AG04450 (cell line): ENCODE data around the gene ESR2. TPM values are rescaled to one million over a fixed set of nuclear protein-coding genes. Genes with fewer than 3 reads are reported as not detected.

ENCODE experiments used
- CTCF ChIA-PET: fragments of 300-600, 350-600 bp; formaldehyde crosslinking; extraction: SDS; loops from one replicate; lab custom pipeline; 2022; ENCODE audit warnings: antibody characterized with exemption, inconsistent platforms; lab: Charles Lee
- POLR2A ChIA-PET: fragments of 350-600 bp; formaldehyde crosslinking; extraction: SDS; loops from one replicate; lab custom pipeline; 2021; ENCODE audit warnings: antibody characterized with exemption, inconsistent platforms; lab: Yijun Ruan, JAX
- DNase-seq: peaks from one replicate; pipeline ENCODE4 v3.0.0-alpha.2; 2011; ENCODE audit warnings: low read depth, low spot score
- H3K27ac ChIP-seq: one replicate; pipeline ENCODE4 v1.5.1; 2012; ENCODE audit warnings: low read depth, low read length, control low read depth
- H3K27me3 ChIP-seq: one replicate; pipeline ENCODE4 v1.6.0; 2012; ENCODE audit warnings: low read length; ENCODE audit not compliant: control insufficient read depth, insufficient read depth
- H3K4me3 ChIP-seq: 2 replicates; pipeline ENCODE4 v1.5.1; 2011; ENCODE audit warnings: mild to moderate bottlenecking, low read depth, low read length, control low read depth
- H3K9me3 ChIP-seq: 2 replicates; pipeline ENCODE4 v1.5.1; 2012; ENCODE audit warnings: low read length; ENCODE audit not compliant: control insufficient read depth, insufficient read depth
- CTCF ChIP-seq: IDR thresholded peaks from 2 replicates; pipeline ENCODE4 v1.5.1; 2011; ENCODE audit warnings: low read depth, low read length, control low read depth, inconsistent platforms
- polyA plus RNA-seq: library from polyadenylated mRNA; depleted of rRNA; stranded (reverse); fragments of >200 nt; gene quantifications from 2 replicates; pipeline ENCODE4 v1.2.3, GENCODE V29; 2011

Gene ESR2
- polyA plus RNA-seq, 1 experiment = 0.04 TPM

- no peaks in the 10 kb centered on the region for H3K27me3 ChIP-seq
- POLR2A ChIA-PET = no interaction called here
- H3K9me3 ChIP-seq = no peaks in the 10 kb centered on the region
- H3K4me3 ChIP-seq = no peak overlapping the region
- CTCF ChIA-PET = no interaction called here
- no peak overlapping the region for H3K27ac ChIP-seq
- no peak for TF ChIP-seq CTCF
- DNase-seq = no peak
Measured at GRCh38 chr14:64220056-64220455, 74.1 kb downstream of the ESR2 start.

GRCh38 chr14:64218344-64219240 is 75.6 kb downstream of the ESR2 start:
- Histone ChIP-seq H3K27ac (no peak overlapping the region), H3K9me3 (no peaks in the 10 kb centered on the region; the same call in 1 of the 2 replicates), H3K27me3 (no peaks in the 10 kb centered on the region), H3K4me3 (no peak overlapping the region)
- ChIA-PET POLR2A (no interaction called here), CTCF (interaction anchor here (0.6 kb wide), 1 partner anchor 219 kb away, joined by 3 read pairs; no protein-coding TSS in a partner anchor)
- no peak for TF ChIP-seq CTCF
- no peak for DNase-seq

- no peak for TF ChIP-seq CTCF
- Histone ChIP-seq H3K4me3 (no peak overlapping the region), H3K9me3 (no peaks in the 10 kb centered on the region; the same call in 1 of the 2 replicates), H3K27ac (no peak overlapping the region), H3K27me3 (no peaks in the 10 kb centered on the region)
- POLR2A ChIA-PET = no interaction called here
- CTCF ChIA-PET = interaction anchor here (0.7 kb wide), 1 partner anchor 86 kb away, joined by 4 read pairs; no protein-coding TSS in a partner anchor
- no peak for DNase-seq
Measured at GRCh38 chr14:64217834-64218233, 76.3 kb downstream of the ESR2 start.

GRCh38 chr14:64217308-64217707 is 76.9 kb downstream of the ESR2 start:
- H3K4me3 ChIP-seq = no peak overlapping the region
- H3K27me3 ChIP-seq = no peaks in the 10 kb centered on the region
- no peak for TF ChIP-seq CTCF
- H3K27ac ChIP-seq = no peak overlapping the region
- ChIA-PET CTCF (interaction anchor here (0.7 kb wide), 1 partner anchor 86 kb away, joined by 4 read pairs; no protein-coding TSS in a partner anchor), POLR2A (no interaction called here)
- no peak for DNase-seq
- no peaks in the 10 kb centered on the region; the same call in 1 of the 2 replicates for H3K9me3 ChIP-seq

- DNase-seq = no peak
- no peak for TF ChIP-seq CTCF
- POLR2A ChIA-PET = no interaction called here
- CTCF ChIA-PET = no interaction called here
- no peaks in the 10 kb centered on the region; the same call in 1 of the 2 replicates for H3K9me3 ChIP-seq
- no peak overlapping the region for H3K27ac ChIP-seq
- no peak overlapping the region for H3K4me3 ChIP-seq
- no peaks in the 10 kb centered on the region for H3K27me3 ChIP-seq
Measured at GRCh38 chr14:64215978-64216377, 78.2 kb downstream of the ESR2 start.
